ENCODE measurements around the gene FBXO48. TPM values are rescaled to one million over a fixed set of nuclear protein-coding genes. Genes with fewer than 3 reads are reported as not detected.

Gene FBXO48
- polyA plus RNA-seq, 1 donor (not counting 4 experiments of a cell fraction or from before 2014, with no cell fraction given) = 1.9 TPM

GRCh38 chr2:68435615-68436014, 31.5 kb downstream of the FBXO48 start:
- no peaks in the 10 kb centered on the region for H3K27me3 ChIP-seq (ENCODE audit: control insufficient read depth, extremely low read depth, insufficient read depth, low read length)
- H3K36me3 ChIP-seq (ENCODE audit: control insufficient read depth in 2 of 2, extremely low read depth in 1 of 2, insufficient read depth in 2 of 2, low read length in 2 of 2) = no peaks in the 10 kb centered on the region
- DNase-seq (ENCODE audit: low read depth, low spot score) = no peak
- H2AFZ ChIP-seq (ENCODE audit: control insufficient read depth, low read length) = no peak overlapping the region
- H3K4me2 ChIP-seq (ENCODE audit: control insufficient read depth, extremely low read depth, insufficient read depth, low read depth, low read length) = no peak overlapping the region
- dilution Hi-C loops (cut with MboI; ENCODE audit: extremely low pct_ligation_motif_present, low sequenced_read_pairs) = no loop called here
- H3K9me1 ChIP-seq (ENCODE audit: control insufficient read depth, extremely low read depth, insufficient read depth, low read length) = no peaks in the 10 kb centered on the region
- no peaks in the 10 kb centered on the region for H3K79me2 ChIP-seq (ENCODE audit: control insufficient read depth, insufficient read depth, low read length)
- no peak overlapping the region for H3K4me3 ChIP-seq (ENCODE audit: control insufficient read depth in 2 of 3, extremely low read depth in 1 of 3, insufficient read depth in 2 of 3, low read depth in 1 of 3, low read length in 3 of 3)
- H3K27ac ChIP-seq (ENCODE audit: control insufficient read depth, insufficient read depth, low read length) = no peak overlapping the region
- no peaks in the 10 kb centered on the region for H3K9me3 ChIP-seq (ENCODE audit: control insufficient read depth, low read depth, low read length)
- TF ChIP-seq EZH2 (IDR thresholded peaks at IDR 0.05; ENCODE audit: low read length) = no peak
- FAIRE-seq = no peak
- H4K20me1 ChIP-seq (ENCODE audit: control insufficient read depth, extremely low read depth, insufficient read depth, low read length) = no peaks in the 10 kb centered on the region
- H3K4me1 ChIP-seq (ENCODE audit: control insufficient read depth, extremely low read depth, insufficient read depth, low read length) = no peaks in the 10 kb centered on the region
- no peak overlapping the region for H3K9ac ChIP-seq (ENCODE audit: control insufficient read depth, extremely low read depth, insufficient read depth, low read length)

- Histone ChIP-seq H3K27ac (ENCODE audit: control insufficient read depth, insufficient read depth, low read length) (no peak overlapping the region), H3K36me3 (ENCODE audit: control insufficient read depth in 2 of 2, extremely low read depth in 1 of 2, insufficient read depth in 2 of 2, low read length in 2 of 2) (no peaks in the 10 kb centered on the region), H3K4me1 (ENCODE audit: control insufficient read depth, extremely low read depth, insufficient read depth, low read length) (no peaks in the 10 kb centered on the region), H3K4me2 (ENCODE audit: control insufficient read depth, extremely low read depth, insufficient read depth, low read depth, low read length) (no peak overlapping the region), H3K4me3 (ENCODE audit: control insufficient read depth in 2 of 3, extremely low read depth in 1 of 3, insufficient read depth in 2 of 3, low read depth in 1 of 3, low read length in 3 of 3) (no peak overlapping the region), H2AFZ (ENCODE audit: control insufficient read depth, low read length) (no peak overlapping the region), H3K79me2 (ENCODE audit: control insufficient read depth, insufficient read depth, low read length) (no peaks in the 10 kb centered on the region), H3K9me3 (ENCODE audit: control insufficient read depth, low read depth, low read length) (no peaks in the 10 kb centered on the region), H3K9me1 (ENCODE audit: control insufficient read depth, extremely low read depth, insufficient read depth, low read length) (no peaks in the 10 kb centered on the region), H4K20me1 (ENCODE audit: control insufficient read depth, extremely low read depth, insufficient read depth, low read length) (no peaks in the 10 kb centered on the region), H3K9ac (ENCODE audit: control insufficient read depth, extremely low read depth, insufficient read depth, low read length) (no peak overlapping the region), H3K27me3 (ENCODE audit: control insufficient read depth, extremely low read depth, insufficient read depth, low read length) (no peaks in the 10 kb centered on the region)
- FAIRE-seq = no peak
- no peak for DNase-seq (ENCODE audit: low read depth, low spot score)
- dilution Hi-C loops (cut with MboI; ENCODE audit: extremely low pct_ligation_motif_present, low sequenced_read_pairs) = no loop called here
- TF ChIP-seq EZH2 (IDR thresholded peaks at IDR 0.05; ENCODE audit: low read length) (no peak), CTCF (optimal IDR thresholded peaks at IDR 0.05 in 1 of 3, IDR thresholded peaks at IDR 0.05 in 1 of 3, conservative IDR thresholded peaks at IDR 0.05 in 1 of 3; ENCODE audit: extremely low read depth in 1 of 3, insufficient read depth in 2 of 3, low read length in 3 of 3) (no peak)
Measured at GRCh38 chr2:68434981-68435380, 32.1 kb downstream of the FBXO48 start.
